OCI-LY3 (cell line): ENCODE results near the gene TRIM15.

ENCODE experiments used
- CTCF ChIP-seq: fragments of 200-600, 300-600 bp; sonication (generic); IDR thresholded peaks from 2 replicates; pipeline ENCODE4 v1.5.1; 2014; ENCODE audit warnings: antibody characterized with exemption, low read length, low read depth
- EZH2phosphoT487 ChIP-seq: fragments of 200-600 bp; shearing (Covaris generic); IDR thresholded peaks from 2 replicates; pipeline ENCODE4 v1.6.1; 2018; ENCODE audit warnings: antibody characterized with exemption, mixed run types, low read depth

- no peak for TF ChIP-seq CTCF
- no peak for TF ChIP-seq EZH2phosphoT487
Observed at GRCh38 chr6:30122515-30122914, 40.8 kb upstream of the TRIM15 start.
